Activated CD4-positive, alpha-beta T cell treated with anti-CD3 and anti-CD28 coated beads for 36 hours (primary cell): Measurements from ENCODE around the gene CAPN12. TPM values are rescaled to one million over a fixed set of nuclear protein-coding genes. Genes with fewer than 3 reads are reported as not detected.

Source experiments
- ATAC-seq: fragments of 200-7000 bp; cut with Tn5 transposase; one replicate; pipeline ENCODE4 v1.10.0; 2021; ENCODE audit warnings: mild to moderate bottlenecking, moderate library complexity
- CTCF ChIA-PET: fragments of 350-600 bp; sonication (Branson Sonifier 250); formaldehyde crosslinking; loops from one replicate; lab custom pipeline; 2021; ENCODE audit warnings: antibody characterized with exemption; lab: Charles Lee
- POLR2A ChIA-PET: fragments of 350-600 bp; sonication (Branson Sonifier 250); formaldehyde crosslinking; loops from one replicate; lab custom pipeline; 2021; ENCODE audit warnings: antibody characterized with exemption, inconsistent platforms; lab: Charles Lee
- DNase-seq: peaks from one replicate; pipeline ENCODE4 v3.0.0-alpha.2; 2020
- H3K27ac Mint-ChIP-seq: one replicate; pipeline ENCODE4 v1.8.0; 2021; ENCODE audit warnings: mixed read lengths
- H3K27me3 Mint-ChIP-seq: one replicate; pipeline ENCODE4 v1.8.0; 2021; ENCODE audit warnings: mixed read lengths
- H3K36me3 Mint-ChIP-seq: one replicate; pipeline ENCODE4 v1.8.0; 2021; ENCODE audit warnings: low read depth, mixed read lengths
- H3K4me1 Mint-ChIP-seq: one replicate; pipeline ENCODE4 v1.8.0; 2021; ENCODE audit warnings: mixed read lengths
- H3K4me3 Mint-ChIP-seq: one replicate; pipeline ENCODE4 v1.8.0; 2021; ENCODE audit warnings: mild to moderate bottlenecking, moderate library complexity, mixed read lengths
- H3K9me3 Mint-ChIP-seq: one replicate; pipeline ENCODE4 v1.8.0; 2021; ENCODE audit warnings: low read depth, mixed read lengths
- intact Hi-C, 2 experiments: fragments of 100-400 bp; cut with DNase I in 1 of 2; cut with micrococcal nuclease in 1 of 2; formaldehyde crosslinking; loops; one replicate each; pipeline versions ENCODE4 v1.14.2 to v1.15.1; 2022 to 2024; cut with DNase I, micrococcal nuclease
- total RNA-seq, 2 experiments: library from RNA; stranded (reverse); gene quantifications; one replicate each; pipeline ENCODE4 v1.2.3, GENCODE V29; 2021

The CAPN12 gene
- total RNA-seq, 2 experiments from 2014 or later: 4.4 to 4.9 TPM

DNA sequence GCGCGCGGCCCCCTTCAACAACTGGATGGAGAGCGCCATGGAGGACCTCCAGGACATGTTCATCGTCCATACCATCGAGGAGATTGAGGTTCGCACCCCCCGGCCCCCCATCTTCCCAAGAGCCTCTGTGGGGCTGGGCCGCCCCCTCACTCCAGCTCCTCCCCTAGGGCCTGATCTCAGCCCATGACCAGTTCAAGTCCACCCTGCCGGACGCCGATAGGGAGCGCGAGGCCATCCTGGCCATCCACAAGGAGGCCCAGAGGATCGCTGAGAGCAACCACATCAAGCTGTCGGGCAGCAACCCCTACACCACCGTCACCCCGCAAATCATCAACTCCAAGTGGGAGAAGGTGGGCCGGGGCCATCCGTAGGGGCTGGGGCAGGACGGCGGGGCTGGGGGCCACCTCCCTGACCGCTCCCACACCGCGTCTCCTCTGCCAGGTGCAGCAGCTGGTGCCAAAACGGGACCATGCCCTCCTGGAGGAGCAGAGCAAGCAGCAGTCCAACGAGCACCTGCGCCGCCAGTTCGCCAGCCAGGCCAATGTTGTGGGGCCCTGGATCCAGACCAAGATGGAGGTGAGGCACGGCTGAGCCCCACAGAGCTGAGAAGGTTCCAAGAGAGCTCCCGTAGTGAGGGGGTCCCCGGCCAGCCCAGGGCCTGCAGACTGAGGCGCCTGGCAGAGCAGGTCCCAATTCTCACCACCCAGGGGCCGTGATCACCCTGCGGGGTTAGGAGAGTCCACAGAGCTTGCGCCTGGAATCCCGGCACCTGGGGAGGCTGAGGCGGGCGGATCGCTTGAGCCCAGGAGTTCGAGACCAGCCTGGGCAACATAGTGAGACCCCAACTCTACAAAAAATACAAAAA is 20.1 kb downstream of the CAPN12 start:
- CTCF ChIA-PET: interaction anchor here (1.0 kb wide), 1 partner anchor 41 kb away, joined by 3 read pairs; no protein-coding TSS in a partner anchor
- peaks cover 10% of the 10 kb centered on the region for H3K36me3 Mint-ChIP-seq
- POLR2A ChIA-PET: interaction anchor here (1.1 kb wide), 1 partner anchor 90 kb away, joined by 3 read pairs; no protein-coding TSS in a partner anchor
- peaks cover 3% of the 10 kb centered on the region for H3K4me1 Mint-ChIP-seq
- H3K9me3 Mint-ChIP-seq: no peaks in the 10 kb centered on the region
- no peak for ATAC-seq
- intact Hi-C loops: no loop called here
- DNase-seq: no peak
- no peaks in the 10 kb centered on the region for H3K27me3 Mint-ChIP-seq
- no peak overlapping the region for H3K4me3 Mint-ChIP-seq
- no peak overlapping the region for H3K27ac Mint-ChIP-seq

DNA sequence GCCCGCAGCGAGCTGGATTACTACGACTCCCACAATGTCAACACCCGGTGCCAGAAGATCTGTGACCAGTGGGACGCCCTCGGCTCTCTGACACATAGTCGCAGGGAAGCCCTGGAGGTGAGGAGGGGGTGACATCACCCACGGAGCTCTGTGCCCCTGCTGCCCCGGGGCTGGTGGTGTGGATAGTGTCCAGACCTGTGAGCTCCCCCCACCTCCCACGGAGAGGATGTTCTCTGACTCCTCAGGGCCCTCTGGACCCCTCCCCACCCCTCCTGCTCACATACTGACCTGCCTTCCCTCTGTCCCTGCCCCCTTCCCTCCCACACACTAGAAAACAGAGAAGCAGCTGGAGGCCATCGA is 20.7 kb downstream of the CAPN12 start:
- H3K4me3 Mint-ChIP-seq: no peak overlapping the region
- peaks cover 10% of the 10 kb centered on the region for H3K36me3 Mint-ChIP-seq
- no peak for DNase-seq
- H3K27ac Mint-ChIP-seq: no peak overlapping the region
- ATAC-seq: no peak
- ChIA-PET POLR2A (interaction anchor here (1.1 kb wide), 1 partner anchor 91 kb away, joined by 3 read pairs; no protein-coding TSS in a partner anchor), CTCF (no interaction called here)
- intact Hi-C loops: no loop called here
- peaks cover 3% of the 10 kb centered on the region for H3K4me1 Mint-ChIP-seq
- no peaks in the 10 kb centered on the region for H3K9me3 Mint-ChIP-seq
- no peaks in the 10 kb centered on the region for H3K27me3 Mint-ChIP-seq

DNA sequence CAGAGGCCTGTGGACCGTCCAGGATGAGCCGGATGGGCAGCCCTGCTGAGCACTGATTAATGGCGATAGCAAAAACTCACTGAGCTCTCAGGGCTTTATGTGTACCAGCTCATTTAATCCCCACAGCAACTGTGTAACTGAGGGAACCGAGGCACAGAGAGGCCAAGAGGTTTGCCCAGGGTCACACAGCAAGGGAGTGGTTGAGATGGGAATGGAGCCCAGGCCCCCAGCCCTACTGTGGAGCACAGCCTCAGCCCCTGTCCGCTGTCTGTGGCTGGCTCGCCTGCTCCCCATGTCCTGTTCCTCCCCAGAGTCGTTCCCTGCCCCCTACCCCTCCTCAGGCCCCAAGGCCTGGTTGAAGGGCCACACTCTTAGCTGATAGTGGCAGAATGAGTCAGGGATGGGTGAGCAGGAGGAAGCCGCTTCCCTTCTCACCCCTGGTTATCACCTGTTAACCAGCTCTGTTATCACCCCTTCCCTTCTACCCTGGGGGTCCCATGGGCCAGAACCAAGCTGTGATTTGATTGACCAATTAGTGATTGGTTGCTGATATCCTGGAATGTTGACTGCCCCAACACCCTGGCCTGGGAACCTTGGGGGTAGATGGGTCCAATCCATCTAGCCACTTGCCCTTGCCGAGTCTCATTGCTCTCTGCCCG is 21.2 kb downstream of the CAPN12 start:
- H3K4me1 Mint-ChIP-seq: peaks cover 3% of the 10 kb centered on the region
- ATAC-seq (no peak), DNase-seq (no peak)
- no peaks in the 10 kb centered on the region for H3K27me3 Mint-ChIP-seq
- ChIA-PET POLR2A (interaction anchor here (1.1 kb wide), 1 partner anchor 91 kb away, joined by 3 read pairs; no protein-coding TSS in a partner anchor), CTCF (interaction anchor here (0.5 kb wide), 1 partner anchor 88 kb away, joined by 3 read pairs; no protein-coding TSS in a partner anchor)
- intact Hi-C loops: no loop called here
- H3K9me3 Mint-ChIP-seq: no peaks in the 10 kb centered on the region
- no peak overlapping the region for H3K4me3 Mint-ChIP-seq
- H3K36me3 Mint-ChIP-seq: peaks cover 10% of the 10 kb centered on the region
- H3K27ac Mint-ChIP-seq: no peak overlapping the region

DNA sequence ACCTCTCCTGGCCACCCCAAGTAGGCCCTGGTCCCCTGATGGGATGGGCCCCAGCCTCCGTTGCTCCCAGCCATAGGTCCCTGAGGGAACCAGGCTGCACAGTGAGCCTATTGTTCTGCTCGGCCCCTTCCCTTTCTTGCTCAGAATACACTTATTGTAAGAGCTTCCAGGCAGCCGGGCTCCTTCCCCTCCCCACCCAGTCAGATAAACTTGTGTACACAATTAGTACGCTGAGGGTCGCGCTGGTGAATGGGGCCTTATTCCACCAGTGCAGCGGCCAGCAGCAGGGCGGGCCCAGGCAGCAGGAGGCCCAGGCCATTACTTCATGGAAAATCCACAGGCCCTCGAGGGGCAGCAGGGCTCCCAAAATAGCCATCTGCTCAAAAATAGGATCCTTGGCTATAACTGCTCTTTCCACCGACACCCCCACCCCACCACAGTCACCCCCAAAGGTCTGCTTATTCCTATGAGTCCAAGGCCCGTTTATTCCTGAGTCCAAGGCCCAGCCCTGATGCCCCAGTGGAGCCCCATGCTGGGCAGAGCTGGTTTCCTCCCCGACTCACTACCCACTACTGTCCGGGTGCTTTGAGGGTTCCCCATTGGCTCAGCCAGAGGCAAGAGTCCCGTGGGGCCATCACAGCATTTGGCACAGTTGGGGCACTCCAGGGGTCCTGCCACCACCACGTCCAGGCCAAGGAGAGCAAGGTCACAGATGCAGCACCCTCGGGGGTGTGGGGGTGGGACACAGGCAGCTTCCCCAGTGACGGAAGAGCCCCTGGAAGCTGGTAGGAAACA is 22.1 kb downstream of the CAPN12 start:
- ChIA-PET CTCF (interaction anchor here (0.5 kb wide), 1 partner anchor 88 kb away, joined by 3 read pairs; no protein-coding TSS in a partner anchor), POLR2A (no interaction called here)
- Mint-ChIP-seq H3K4me1 (peaks cover 3% of the 10 kb centered on the region), H3K36me3 (peaks cover 11% of the 10 kb centered on the region), H3K27ac (no peak overlapping the region), H3K27me3 (no peaks in the 10 kb centered on the region), H3K9me3 (no peaks in the 10 kb centered on the region), H3K4me3 (no peak overlapping the region)
- ATAC-seq: no peak
- intact Hi-C loops: no loop called here
- DNase-seq: no peak

DNA sequence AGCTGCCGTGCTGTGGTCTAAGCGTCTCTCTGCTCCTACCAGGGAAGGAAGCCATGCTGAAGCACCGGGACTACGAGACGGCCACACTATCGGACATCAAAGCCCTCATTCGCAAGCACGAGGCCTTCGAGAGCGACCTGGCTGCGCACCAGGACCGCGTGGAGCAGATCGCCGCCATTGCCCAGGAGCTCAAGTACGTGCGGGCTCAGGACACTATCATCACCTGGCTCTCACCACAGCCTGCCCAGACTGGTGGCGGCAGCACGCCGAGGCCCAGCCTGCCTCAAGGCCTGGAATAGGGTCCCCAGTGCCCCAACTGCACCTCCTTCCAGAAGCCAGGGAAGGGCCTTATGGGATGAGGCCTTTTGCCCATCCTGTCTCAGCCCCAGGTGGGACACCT is 22.8 kb downstream of the CAPN12 start:
- H3K4me3 Mint-ChIP-seq: no peak overlapping the region
- ATAC-seq: no peak
- CTCF ChIA-PET: interaction anchor here (0.6 kb wide), 1 partner anchor 259 kb away, joined by 3 read pairs; no protein-coding TSS in a partner anchor
- H3K9me3 Mint-ChIP-seq: no peaks in the 10 kb centered on the region
- H3K27ac Mint-ChIP-seq: no peak overlapping the region
- peaks cover 8% of the 10 kb centered on the region for H3K36me3 Mint-ChIP-seq
- no peaks in the 10 kb centered on the region for H3K4me1 Mint-ChIP-seq
- intact Hi-C loops: no loop called here
- no peak for DNase-seq
- H3K27me3 Mint-ChIP-seq: no peaks in the 10 kb centered on the region
- POLR2A ChIA-PET: no interaction called here

DNA sequence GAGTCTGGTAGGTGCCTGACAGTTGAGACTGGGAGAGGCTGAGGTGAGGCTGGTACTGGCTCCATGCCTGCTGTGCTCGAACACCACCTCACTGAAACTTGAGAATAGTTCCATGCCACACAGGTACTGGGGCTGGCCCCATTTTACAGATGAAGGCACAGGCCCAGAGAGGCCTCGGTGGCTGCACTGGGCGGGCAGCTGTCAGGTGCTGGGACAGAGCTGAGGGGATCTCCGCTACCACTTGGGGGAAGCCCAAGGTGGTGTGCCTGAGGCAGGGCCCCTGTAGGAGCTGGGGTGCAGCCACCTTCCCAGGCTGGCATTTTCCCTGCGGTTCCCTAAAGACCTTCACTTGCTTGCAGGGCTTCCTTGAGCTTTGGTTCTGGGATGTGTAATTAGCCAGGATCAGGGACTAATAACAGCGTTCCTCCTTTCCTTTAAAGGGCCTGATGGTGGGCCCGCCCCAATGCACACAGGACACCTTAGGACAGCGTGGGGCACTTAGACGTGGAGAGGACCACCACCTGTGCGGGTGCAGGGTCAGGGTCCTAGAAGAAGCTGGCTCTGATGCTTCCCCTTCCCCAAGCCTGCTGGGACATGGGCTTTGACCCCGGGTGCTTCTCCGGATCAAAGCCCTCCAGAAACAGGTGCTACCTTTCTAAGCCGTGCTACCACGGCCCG is 23.6 kb downstream of the CAPN12 start:
- Mint-ChIP-seq H3K4me1 (no peaks in the 10 kb centered on the region), H3K27me3 (no peaks in the 10 kb centered on the region), H3K9me3 (no peaks in the 10 kb centered on the region), H3K36me3 (peaks cover 5% of the 10 kb centered on the region), H3K27ac (no peak overlapping the region), H3K4me3 (no peak overlapping the region)
- intact Hi-C loops: no loop called here
- ChIA-PET POLR2A (no interaction called here), CTCF (interaction anchor here (0.6 kb wide), 1 partner anchor 258 kb away, joined by 3 read pairs; no protein-coding TSS in a partner anchor)
- no peak for DNase-seq
- ATAC-seq: no peak

DNA sequence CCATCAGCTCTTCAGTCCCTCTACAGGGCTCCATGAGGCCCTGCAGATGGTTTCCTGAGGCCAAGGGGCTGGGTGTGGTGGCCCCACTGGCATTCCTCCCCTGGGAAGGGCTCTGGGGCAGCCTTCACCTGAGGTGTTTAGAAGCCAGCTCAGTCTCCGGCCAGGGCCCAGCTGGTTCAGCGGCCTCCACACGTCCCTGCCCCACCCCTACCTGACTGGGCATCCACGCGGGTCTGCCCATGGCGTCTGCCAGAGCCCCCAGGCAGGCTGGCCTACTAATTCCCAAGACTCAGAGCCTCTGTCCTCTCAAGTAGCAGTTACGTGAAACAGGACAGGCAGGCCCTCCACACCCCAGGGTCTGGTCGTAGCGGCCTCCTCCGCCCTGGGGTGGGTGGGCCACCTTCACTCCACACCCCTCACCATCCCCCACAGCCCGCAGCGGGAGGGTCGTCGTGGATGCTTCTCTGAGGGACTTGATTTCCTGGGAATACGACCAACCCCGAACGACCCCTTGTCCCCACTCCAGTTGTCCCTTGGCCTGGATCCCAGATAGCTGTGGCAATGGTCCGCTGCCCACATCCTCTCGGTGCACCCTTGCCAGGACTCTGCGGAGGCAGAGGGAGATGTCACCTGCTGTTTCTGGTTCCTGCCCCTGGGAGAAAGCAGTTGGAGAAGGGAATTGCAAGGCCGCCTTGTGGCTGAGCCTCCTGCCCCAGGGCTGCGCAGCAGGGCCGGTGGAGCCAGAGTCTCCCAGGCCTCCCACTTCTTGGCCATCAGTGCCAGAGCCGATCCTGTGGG is 24.3 kb downstream of the CAPN12 start:
- ATAC-seq (no peak), DNase-seq (no peak)
- CTCF ChIA-PET: no interaction called here
- Mint-ChIP-seq H3K9me3 (no peaks in the 10 kb centered on the region), H3K27ac (no peak overlapping the region), H3K4me1 (no peaks in the 10 kb centered on the region), H3K4me3 (no peak overlapping the region), H3K36me3 (peaks cover 5% of the 10 kb centered on the region), H3K27me3 (no peaks in the 10 kb centered on the region)
- POLR2A ChIA-PET: no interaction called here
- intact Hi-C loops: no loop called here

DNA sequence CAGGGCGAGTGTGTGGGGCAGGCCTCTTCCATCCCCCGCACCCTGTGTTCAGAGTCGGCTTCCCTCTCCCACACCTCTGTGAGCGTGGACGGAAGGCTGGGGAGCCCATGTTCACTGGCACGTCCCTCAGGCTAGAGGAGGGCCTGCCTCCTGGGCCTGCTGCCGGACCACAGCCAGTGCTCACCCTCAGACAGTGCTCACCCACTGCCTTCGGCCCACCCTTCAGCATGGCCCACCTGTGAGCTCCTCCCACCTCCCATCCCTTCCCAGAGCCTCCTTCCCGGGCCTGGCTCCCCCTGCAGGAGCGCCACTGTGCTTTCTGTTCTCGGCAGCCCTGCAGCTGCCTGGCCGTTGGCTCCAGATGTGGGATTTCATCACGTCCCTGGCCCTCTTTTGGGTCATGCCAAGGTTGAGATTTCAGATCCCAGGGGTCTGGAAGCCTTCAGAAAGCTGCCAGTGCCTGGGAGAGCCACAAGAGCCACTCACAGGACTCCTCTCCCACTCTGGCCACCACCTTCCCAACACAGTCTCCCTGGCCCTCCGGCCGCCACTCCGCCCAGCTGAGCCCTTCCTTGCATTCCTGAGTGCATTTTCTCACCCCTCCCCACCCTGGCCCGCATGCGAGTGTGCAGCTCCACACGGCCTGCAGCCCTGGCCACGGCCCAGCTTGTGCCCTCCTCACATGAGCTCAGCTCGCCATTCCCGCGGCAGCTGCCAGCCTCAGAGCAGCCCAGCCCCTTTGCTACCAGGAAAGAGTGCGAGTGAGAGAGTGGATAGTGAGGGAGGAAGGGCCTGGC is 25.3 kb downstream of the CAPN12 start:
- no peaks in the 10 kb centered on the region for H3K4me1 Mint-ChIP-seq
- CTCF ChIA-PET: no interaction called here
- no peaks in the 10 kb centered on the region for H3K27me3 Mint-ChIP-seq
- intact Hi-C loops: no loop called here
- DNase-seq (no peak), ATAC-seq (no peak)
- peaks cover 5% of the 10 kb centered on the region for H3K36me3 Mint-ChIP-seq
- POLR2A ChIA-PET: no interaction called here
- H3K27ac Mint-ChIP-seq: no peak overlapping the region
- H3K4me3 Mint-ChIP-seq: no peak overlapping the region
- no peaks in the 10 kb centered on the region for H3K9me3 Mint-ChIP-seq

DNA sequence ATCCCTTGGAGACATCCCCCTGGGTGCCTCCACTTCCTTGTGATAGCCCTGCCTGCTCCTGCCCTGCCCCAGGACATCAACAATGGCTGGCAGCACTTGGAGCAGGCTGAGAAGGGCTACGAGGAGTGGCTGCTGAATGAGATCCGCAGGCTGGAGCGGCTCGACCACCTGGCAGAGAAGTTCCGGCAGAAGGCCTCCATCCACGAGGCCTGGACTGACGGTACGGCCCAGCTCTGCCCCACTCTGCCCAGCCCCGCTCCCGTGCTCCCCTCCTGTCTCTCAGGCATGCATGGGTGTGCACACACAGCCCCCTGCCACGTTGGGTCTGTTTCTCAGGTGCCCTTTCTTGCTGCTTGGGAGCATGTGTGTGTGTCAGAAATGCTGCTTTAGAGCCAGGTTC is 26.4 kb downstream of the CAPN12 start:
- Mint-ChIP-seq H3K9me3 (no peaks in the 10 kb centered on the region), H3K27ac (no peak overlapping the region), H3K4me1 (no peaks in the 10 kb centered on the region), H3K27me3 (no peaks in the 10 kb centered on the region), H3K36me3 (peaks cover 3% of the 10 kb centered on the region), H3K4me3 (no peak overlapping the region)
- DNase-seq: no peak
- intact Hi-C loops: no loop called here
- ChIA-PET POLR2A (no interaction called here), CTCF (no interaction called here)
- no peak for ATAC-seq

DNA sequence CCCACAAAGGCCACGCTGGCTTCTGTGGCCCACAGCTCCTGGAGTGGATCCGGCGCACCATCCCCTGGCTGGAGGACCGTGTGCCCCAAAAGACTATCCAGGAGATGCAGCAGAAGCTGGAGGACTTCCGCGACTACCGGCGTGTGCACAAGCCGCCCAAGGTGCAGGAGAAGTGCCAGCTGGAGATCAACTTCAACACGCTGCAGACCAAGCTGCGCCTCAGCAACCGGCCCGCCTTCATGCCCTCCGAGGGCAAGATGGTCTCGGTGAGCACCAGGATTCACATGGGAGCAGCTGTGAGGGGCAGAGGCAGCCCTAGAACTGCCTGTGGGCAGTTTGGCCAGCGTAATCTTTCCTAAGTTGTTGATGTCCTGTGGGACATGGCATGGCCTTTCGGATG is 27.2 kb downstream of the CAPN12 start:
- Mint-ChIP-seq H3K27me3 (no peaks in the 10 kb centered on the region), H3K36me3 (peaks cover 3% of the 10 kb centered on the region), H3K4me3 (no peak overlapping the region), H3K4me1 (no peaks in the 10 kb centered on the region), H3K27ac (no peak overlapping the region), H3K9me3 (no peaks in the 10 kb centered on the region)
- ChIA-PET POLR2A (no interaction called here), CTCF (no interaction called here)
- ATAC-seq (no peak), DNase-seq (no peak)
- intact Hi-C loops: no loop called here
